Posterior vena cava (tissue), 2 donors: ENCODE results near the gene NEIL3. TPM values are rescaled to one million over a fixed set of nuclear protein-coding genes. Genes with fewer than 3 reads are reported as not detected.
"Not testable (repeated sequence)": the region's sequence is repeated elsewhere in the genome, so short reads cannot be mapped to it uniquely, and the experiment has no call there.

Source experiments
- DNase-seq: peaks from one replicate; pipeline ENCODE4 v3.0.0-alpha.2; 2020; ENCODE audit warnings: low spot score
- intact Hi-C, 2 donors: fragments of 100-400 bp; cut with DNase I; formaldehyde crosslinking; loops; one replicate each; pipeline versions ENCODE4 v1.14.1 to v1.14.2; 2022 to 2023
- total RNA-seq, 2 donors: library from RNA; stranded (reverse); fragmentation: NEBNext Ultra II Directional; extraction: Animal tissue kit (Norgen Biotek cat#: 25700); gene quantifications; one replicate each; pipeline ENCODE4 v1.2.1, GENCODE V29; 2021
- donor health status: DM: yes; HTN: yes; CAD: no.
- donor health status: DM: yes; HTN: yes; CAD: no.

Gene NEIL3
- total RNA-seq, 2 donors from 2014 or later = 0.24 to 0.46 TPM

- DNase-seq = no peak
- intact Hi-C loops = no loop called here
Observed at GRCh38 chr4:177293208-177294033, 16.3 kb upstream of the NEIL3 start.

DNA sequence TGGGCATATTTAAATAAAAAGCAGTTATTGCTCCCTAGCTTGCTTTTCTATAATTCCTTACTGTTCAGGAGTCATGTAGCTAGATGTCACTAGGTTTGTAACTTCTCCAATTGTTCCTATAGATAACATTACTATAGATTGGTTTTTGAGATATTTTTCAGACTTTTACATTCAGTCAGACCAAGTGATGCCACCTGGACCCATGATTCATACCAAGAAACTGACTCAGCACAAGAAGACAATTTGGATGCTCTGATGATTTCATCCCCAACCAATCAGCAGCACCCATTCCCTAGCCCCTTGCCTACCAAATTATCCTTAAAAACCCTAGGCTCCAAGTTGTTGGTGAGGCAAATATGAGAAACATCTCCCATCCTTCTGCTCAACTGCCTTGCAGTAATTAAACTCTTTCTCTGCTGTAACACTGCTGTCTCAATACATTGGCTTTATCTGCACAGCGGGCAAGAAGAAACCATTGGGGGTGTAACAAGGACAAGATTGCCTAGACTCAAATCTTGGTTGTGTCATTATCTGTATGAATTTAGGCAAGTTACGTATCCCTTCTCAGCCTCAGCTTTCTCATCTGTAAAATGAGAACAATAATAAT is 11.8 kb upstream of the NEIL3 start:
- DNase-seq = no peak
- intact Hi-C loops = no loop called here

DNA sequence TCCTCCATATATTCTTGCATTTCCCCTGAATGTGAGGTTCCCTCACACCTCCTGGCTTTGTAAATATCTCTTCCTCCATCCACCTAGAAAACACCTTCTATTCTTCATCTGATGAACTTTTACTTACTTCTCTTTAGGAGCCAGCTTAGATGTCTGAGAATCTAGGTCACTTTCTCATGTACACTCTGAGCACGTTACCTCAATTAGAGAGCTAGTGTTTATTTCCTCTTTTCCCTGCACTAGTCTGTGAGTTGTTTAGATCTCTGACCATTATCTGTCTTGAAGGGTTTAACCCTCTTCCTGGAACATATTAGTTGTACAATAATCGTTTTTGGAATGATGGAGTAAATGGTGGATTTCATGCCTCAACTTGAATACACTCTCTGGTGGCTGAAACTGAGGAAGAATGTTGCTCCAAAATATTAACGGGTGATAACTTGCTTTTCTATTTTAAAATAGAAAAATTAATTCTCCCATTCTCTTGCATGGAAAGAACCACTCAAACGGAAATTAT is 8.5 kb upstream of the NEIL3 start:
- no peak for DNase-seq
- intact Hi-C loops = no loop called here

- no peak for DNase-seq
- intact Hi-C loops = no loop called here
Observed at GRCh38 chr4:177302371-177303100, 7.1 kb upstream of the NEIL3 start.

DNA sequence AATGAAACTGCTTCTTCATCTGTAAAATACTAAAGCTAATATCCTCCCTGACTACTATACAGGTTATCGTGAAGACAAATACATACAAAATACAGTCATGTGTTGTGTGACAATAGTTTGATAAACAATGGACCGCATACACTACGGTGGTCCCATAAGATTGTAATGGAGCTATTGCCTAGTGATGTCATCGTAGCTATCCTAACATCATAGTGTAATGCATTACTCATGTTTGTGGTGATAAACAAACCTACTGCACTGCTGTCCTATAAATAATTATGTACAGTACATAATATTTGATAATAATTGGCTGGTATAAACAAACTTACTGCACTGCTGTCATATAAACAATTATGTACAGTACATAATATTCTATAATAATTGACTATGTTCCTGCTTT is 5.6 kb upstream of the NEIL3 start:
- no peak for DNase-seq
- intact Hi-C loops = no loop called here

DNA sequence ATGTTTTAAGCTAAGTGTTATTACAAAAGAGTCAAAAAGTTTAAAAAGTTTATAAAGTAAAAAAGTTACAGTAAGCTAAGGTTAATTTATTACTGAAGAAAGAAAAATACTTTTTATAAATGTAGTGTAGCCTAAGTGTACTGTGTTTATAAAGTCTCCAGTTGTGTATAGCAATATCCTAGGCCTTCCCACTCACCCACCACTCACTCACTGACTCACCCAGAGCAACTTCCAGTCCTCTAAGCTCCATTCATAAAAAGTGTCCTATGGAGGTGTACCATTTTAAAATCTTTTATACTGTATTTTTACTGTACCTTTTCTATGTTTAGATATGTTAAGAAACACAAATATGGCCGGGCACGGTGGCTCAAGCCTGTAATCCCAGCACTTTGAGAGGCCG is 4.8 kb upstream of the NEIL3 start:
- DNase-seq, intact Hi-C loops: not testable (repeated sequence)

DNA sequence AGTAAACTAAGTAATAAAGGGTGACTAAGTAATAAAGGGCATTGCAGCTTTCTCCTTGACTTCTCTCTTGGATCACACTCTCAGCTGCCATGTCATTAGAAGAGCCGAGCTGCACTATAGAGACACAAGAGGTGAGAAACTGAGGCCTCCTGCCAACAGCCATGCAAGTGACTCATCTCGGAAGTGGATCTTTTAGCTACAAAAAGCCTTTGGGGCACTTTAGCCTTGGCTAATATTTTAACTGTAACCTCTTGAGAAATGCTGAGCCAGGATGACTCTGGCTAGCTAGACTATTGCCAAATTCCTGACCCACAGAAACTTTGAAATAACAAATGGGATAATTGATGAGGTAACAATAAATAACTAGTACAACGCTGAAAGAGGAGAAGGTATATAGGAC is 1.5 kb upstream of the NEIL3 start:
- DNase-seq = no peak

GRCh38 chr4:177308847-177309521 is 690 bp upstream of the NEIL3 start:
- DNase-seq = no peak
- intact Hi-C loops = no loop called here

More for the DNA sequence above, 1.5 kb upstream of the NEIL3 start:
- intact Hi-C loops = no loop called here

- intact Hi-C loops = no loop called here
- no peak for DNase-seq
Observed at GRCh38 chr4:177311589-177311988, 1.9 kb downstream of the NEIL3 start.

- intact Hi-C loops = no loop called here
- DNase-seq = no peak
Observed at GRCh38 chr4:177313263-177313662, 3.6 kb downstream of the NEIL3 start.

- intact Hi-C loops = no loop called here
- no peak for DNase-seq
Observed at GRCh38 chr4:177315767-177316464, 6.2 kb downstream of the NEIL3 start.

- intact Hi-C loops = no loop called here
- DNase-seq = no peak
Observed at GRCh38 chr4:177320721-177321120, 11.0 kb downstream of the NEIL3 start.

GRCh38 chr4:177321647-177322046 is 12.0 kb downstream of the NEIL3 start:
- no peak for DNase-seq
- intact Hi-C loops = no loop called here

DNA sequence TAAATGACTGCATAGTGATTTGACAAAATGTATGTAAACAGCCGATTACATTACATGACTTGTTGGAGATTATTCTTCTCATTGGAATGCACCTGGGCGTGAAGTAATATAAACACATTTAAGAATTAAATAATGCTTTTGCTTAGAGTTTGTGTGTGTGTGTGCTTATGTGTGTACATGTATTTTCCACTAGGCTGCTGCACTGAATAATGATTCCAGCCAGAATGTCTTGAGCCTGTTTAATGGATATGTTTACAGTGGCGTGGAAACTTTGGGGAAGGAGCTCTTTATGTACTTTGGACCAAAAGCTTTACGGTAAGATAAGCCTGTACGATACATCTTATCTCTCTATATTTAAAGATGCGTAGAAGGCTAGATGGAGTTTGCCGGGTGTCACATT is 12.6 kb downstream of the NEIL3 start:
- DNase-seq = no peak
- intact Hi-C loops = no loop called here

DNA sequence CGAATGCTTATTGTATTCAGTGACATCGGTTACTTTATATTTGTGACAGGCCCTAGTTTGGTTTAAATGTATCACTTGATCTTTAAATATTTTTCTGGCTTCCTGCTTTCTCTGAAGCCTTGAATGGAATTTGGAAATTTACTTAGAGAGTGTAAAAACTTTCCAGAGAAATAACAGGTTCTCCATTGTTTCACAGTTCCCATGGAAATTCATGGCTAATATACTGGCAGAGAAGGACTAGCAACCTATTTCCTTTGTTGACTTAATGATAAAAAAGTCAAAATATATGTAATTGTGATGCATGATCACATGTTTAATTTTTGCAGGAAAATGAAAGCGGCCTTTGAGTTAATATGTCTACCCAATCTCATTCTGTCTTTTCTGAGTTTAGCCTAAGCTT is 13.2 kb downstream of the NEIL3 start:
- intact Hi-C loops = no loop called here
- DNase-seq = no peak

DNA sequence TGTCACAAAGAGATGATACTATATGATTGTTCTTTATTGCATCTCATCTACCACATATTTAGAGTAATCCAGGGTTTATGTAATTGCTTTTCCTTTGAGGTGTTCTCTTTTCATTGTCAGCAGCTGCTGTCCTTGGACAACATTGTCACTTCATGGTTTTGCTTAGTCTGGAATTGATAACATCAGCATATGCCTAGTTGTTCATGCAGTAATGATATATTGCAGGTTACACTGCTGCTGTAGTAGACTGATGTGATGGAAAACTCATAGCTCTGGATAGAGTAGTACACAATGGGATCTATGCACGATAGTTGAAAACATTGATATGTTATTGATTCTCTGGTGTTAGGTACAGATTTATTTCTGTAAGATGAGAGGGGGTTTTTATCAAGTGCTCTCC is 13.7 kb downstream of the NEIL3 start:
- intact Hi-C loops = no loop called here
- no peak for DNase-seq

DNA sequence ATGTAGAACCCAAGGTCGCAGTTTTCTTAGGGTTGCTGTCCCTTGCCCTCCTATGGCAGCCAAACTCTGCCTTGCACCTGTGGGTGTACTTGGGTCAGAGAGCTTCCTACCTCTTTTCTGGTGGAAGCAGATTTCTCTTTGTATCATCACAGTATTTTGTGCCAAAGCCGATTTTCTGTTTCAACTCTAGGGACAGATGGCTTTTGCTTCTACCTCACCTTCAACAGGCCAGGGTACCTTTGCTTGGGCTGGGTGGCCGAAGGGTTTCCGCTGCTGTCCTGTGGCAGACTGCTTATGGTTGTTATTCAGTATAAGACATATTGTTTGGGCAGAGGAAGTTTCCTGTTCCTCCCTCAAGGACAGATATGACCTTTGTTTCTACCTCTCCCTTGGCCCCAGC is 22.4 kb downstream of the NEIL3 start:
- DNase-seq = no peak

DNA sequence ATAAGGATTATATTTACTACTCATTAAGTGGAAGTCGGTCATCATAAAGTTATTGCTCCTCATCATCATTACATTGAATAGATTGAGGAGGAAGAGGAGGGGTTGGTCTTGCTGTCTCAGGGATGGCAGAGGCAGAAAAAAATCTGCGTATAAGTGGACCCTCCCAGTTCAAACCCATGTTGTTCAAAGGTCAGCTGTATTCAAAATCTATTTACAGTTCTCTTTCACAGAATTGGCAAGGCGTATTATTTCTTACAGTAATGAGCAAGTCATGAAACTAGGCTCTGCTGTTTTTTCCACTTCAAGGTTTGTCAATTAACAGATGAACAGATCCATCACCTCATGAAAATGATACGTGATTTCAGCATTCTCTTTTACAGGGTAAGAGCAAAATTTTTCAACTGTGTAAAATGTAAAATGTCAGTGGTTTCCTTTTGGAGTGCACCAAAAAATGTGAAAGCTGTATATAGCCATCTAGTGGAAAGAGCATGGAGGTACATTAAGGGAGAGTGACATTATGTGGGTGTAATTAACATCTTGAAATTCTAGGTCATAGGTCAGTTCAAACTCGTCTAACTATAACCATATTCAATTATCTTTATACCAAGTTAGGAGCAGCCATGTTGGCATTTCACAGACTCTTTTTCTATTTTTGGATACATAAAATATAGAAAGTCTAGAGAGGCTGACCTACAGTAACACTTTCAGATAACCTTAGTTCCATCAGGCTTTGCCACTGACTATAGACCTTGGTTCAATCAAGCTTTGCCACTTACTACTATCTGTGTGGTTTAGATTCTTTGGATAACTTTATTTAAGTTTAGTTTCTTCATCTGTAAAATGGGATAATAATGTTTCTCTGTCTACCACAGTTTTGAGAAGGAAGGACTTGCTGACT is 30.1 kb downstream of the NEIL3 start:
- DNase-seq = no peak
- intact Hi-C loops = no loop called here

More for the DNA sequence above, 22.4 kb downstream of the NEIL3 start:
- intact Hi-C loops = no loop called here
